Thyroid gland (tissue), 4 donors: Measurements from ENCODE around the gene RPS21. TPM values are rescaled to one million over a fixed set of nuclear protein-coding genes. Genes with fewer than 3 reads are reported as not detected.

Experiments used
- DNase-seq, 2 donors: peaks; one replicate each; pipeline ENCODE4 v3.0.0-alpha.2; 2019
- H3K27ac ChIP-seq, 3 donors: fragments of 200-600 bp; sonication (generic); 1 replicate in 2 of 3; 2 replicates in 1 of 3; pipeline ENCODE4 v1.5.1; 2016 to 2019; ENCODE audit warnings: mild to moderate bottlenecking in 1 of 3, moderate library complexity in 1 of 3
- H3K27me3 ChIP-seq: fragments of 200-600 bp; sonication (generic); one replicate; pipeline ENCODE4 v1.5.1; 2019
- H3K36me3 ChIP-seq, 2 donors: fragments of 200-600 bp; sonication (generic); one replicate each; pipeline ENCODE4 v1.5.1; 2016 to 2019
- H3K4me1 ChIP-seq, 2 donors: fragments of 200-600 bp; sonication (generic); one replicate each; pipeline ENCODE4 v1.5.1; 2017 to 2019
- H3K4me3 ChIP-seq, 3 donors: fragments of 200-600 bp; sonication (generic); replicated peaks in 1 of 3; 1 replicate in 2 of 3; 2 replicates in 1 of 3; pipeline ENCODE4 v1.5.1; 2016; ENCODE audit warnings: mild to moderate bottlenecking in 1 of 3
- H3K9me3 ChIP-seq: fragments of 200-600 bp; sonication (generic); one replicate; pipeline ENCODE4 v1.5.1; 2017
- CTCF ChIP-seq, 6 experiments: fragments of 200-600 bp in 3 of 6; fragments of 450-650 bp in 3 of 6; sonication (generic) in 3 of 6; IDR thresholded peaks; one replicate each; pipeline ENCODE4 v1.5.1; 2016 to 2019; ENCODE audit warnings: antibody characterized with exemption in 6 of 6, mild to moderate bottlenecking in 2 of 6, inconsistent platforms in 1 of 6, moderate library complexity in 1 of 6
- POLR2A ChIP-seq, 2 donors: fragments of 450-650 bp; IDR thresholded peaks; one replicate each; pipeline ENCODE4 v1.6.1; 2017; ENCODE audit warnings: antibody characterized with exemption in 2 of 2, mild to moderate bottlenecking in 2 of 2, moderate library complexity in 1 of 2
- WGBS, 2 donors: methylation state at CpG; one replicate each; pipeline ENCODE4 v1.1.5; 2017; 5-methylcytosine and 5-hydroxymethylcytosine counted together
- intact Hi-C: fragments of 100-400 bp; cut with DNase I; formaldehyde crosslinking; loops from one replicate; pipeline ENCODE4 v1.15.1; 2023
- total RNA-seq, 4 donors: library from RNA; depleted of rRNA; stranded (reverse); fragments of >200 nt; gene quantifications; one replicate each; pipeline ENCODE4 v1.2.3, GENCODE V29; 2016

RPS21 gene
- total RNA-seq, 4 donors from 2014 or later = 1,818 to 3,649 (median 2,349) TPM

- Histone ChIP-seq H3K9me3 (no peaks in the 10 kb centered on the region), H3K27ac (no peak overlapping the region), H3K4me3 (no peak overlapping the region), H3K4me1 (peaks cover 8 to 13% of the 10 kb centered on the region in 2 donors), H3K36me3 (no peaks in the 10 kb centered on the region), H3K27me3 (no peaks in the 10 kb centered on the region)
- DNase-seq = no peak
- TF ChIP-seq POLR2A (IDR thresholded peaks at IDR 0.05) (no peak), CTCF (IDR thresholded peaks at IDR 0.05) (no peak)
- WGBS, 2 donors = 92 to 93% methylated on average over 3 to 6 of the region's 9 CpGs
- intact Hi-C loops = no loop called here
Observed at GRCh38 chr20:62419759-62420158, 32.9 kb downstream of the RPS21 start.

GRCh38 chr20:62420846-62421715, 34.2 kb downstream of the RPS21 start:
- Histone ChIP-seq H3K4me1 (peaks cover 18 to 26% of the 10 kb centered on the region in 2 donors), H3K9me3 (no peaks in the 10 kb centered on the region), H3K27ac (no peak overlapping the region), H3K27me3 (no peaks in the 10 kb centered on the region), H3K4me3 (no peak overlapping the region), H3K36me3 (no peaks in the 10 kb centered on the region)
- WGBS, 2 donors = 85 to 87% methylated on average over 17 to 21 of the region's 24 CpGs
- no peak for DNase-seq
- TF ChIP-seq POLR2A (IDR thresholded peaks at IDR 0.05) (no peak), CTCF (IDR thresholded peaks at IDR 0.05) (no peak)
- intact Hi-C loops = no loop called here

GRCh38 chr20:62421716-62421990, 34.8 kb downstream of the RPS21 start:
- Histone ChIP-seq H3K27me3 (no peaks in the 10 kb centered on the region), H3K4me3 (no peak overlapping the region), H3K36me3 (no peaks in the 10 kb centered on the region), H3K27ac (no peak overlapping the region), H3K9me3 (no peaks in the 10 kb centered on the region), H3K4me1 (peaks cover 23 to 32% of the 10 kb centered on the region in 2 donors)
- intact Hi-C loops = no loop called here
- no peak for TF ChIP-seq POLR2A (IDR thresholded peaks at IDR 0.05)
- no peak for TF ChIP-seq CTCF (IDR thresholded peaks at IDR 0.05)
- DNase-seq = no peak
- WGBS, 2 donors = 97 to 100% methylated on average over 4 to 6 of the region's 6 CpGs

GRCh38 chr20:62422636-62423325, 35.9 kb downstream of the RPS21 start:
- H3K27me3 ChIP-seq = no peaks in the 10 kb centered on the region
- 84% methylated on average over 17 to 20 of the region's 20 CpGs for WGBS, 2 donors
- no peak overlapping the region for H3K27ac ChIP-seq

More at GRCh38 chr20:62422636-62423325, 35.9 kb downstream of the RPS21 start:
- intact Hi-C loops = no loop called here
- TF ChIP-seq CTCF (IDR thresholded peaks at IDR 0.05) (no peak), POLR2A (IDR thresholded peaks at IDR 0.05) (no peak)
- Histone ChIP-seq H3K4me3 (no peak overlapping the region), H3K4me1 (peaks cover 32 to 41% of the 10 kb centered on the region in 2 donors), H3K36me3 (no peaks in the 10 kb centered on the region), H3K9me3 (no peaks in the 10 kb centered on the region)
- no peak for DNase-seq
